AG09309 (cell line): Measurements from ENCODE around the gene GPR52.

Experiments
- DNase-seq: peaks from one replicate; pipeline ENCODE4 v3.0.0-alpha.2; 2010; ENCODE audit warnings: low read depth
- H3K4me3 ChIP-seq: 2 replicates; pipeline ENCODE4 v1.5.1; 2011; ENCODE audit warnings: mild to moderate bottlenecking, low read depth, low read length, moderate library complexity; ENCODE audit not compliant: control insufficient read depth
- CTCF ChIP-seq: IDR thresholded peaks from 2 replicates; pipeline ENCODE4 v1.5.1; 2011; ENCODE audit warnings: mild to moderate bottlenecking, low read depth, low read length, inconsistent platforms; ENCODE audit not compliant: insufficient read depth, control insufficient read depth; ENCODE audit errors: missing control alignments

Gene GPR52

GRCh38 chr1:174448531-174448883 lies 743 bp downstream of the GPR52 start:
- no peak for DNase-seq
- no peak overlapping the region for H3K4me3 ChIP-seq
- TF ChIP-seq CTCF, result no peak

- DNase-seq, result no peak
- TF ChIP-seq CTCF, result no peak
- no peak overlapping the region for H3K4me3 ChIP-seq
Measured at GRCh38 chr1:174448974-174449373, 1.2 kb downstream of the GPR52 start.

- no peak for DNase-seq
- TF ChIP-seq CTCF, result no peak
Measured at GRCh38 chr1:174451408-174451807, 3.6 kb downstream of the GPR52 start.

GRCh38 chr1:174465855-174466254 lies 18.1 kb downstream of the GPR52 start:
- TF ChIP-seq CTCF, result no peak
- no peak for DNase-seq
- H3K4me3 ChIP-seq, result no peak overlapping the region

More at GRCh38 chr1:174451408-174451807, 3.6 kb downstream of the GPR52 start:
- H3K4me3 ChIP-seq, result no peak overlapping the region

GRCh38 chr1:174466607-174467006 lies 18.8 kb downstream of the GPR52 start:
- no peak overlapping the region for H3K4me3 ChIP-seq
- no peak for TF ChIP-seq CTCF
- DNase-seq, result no peak

GRCh38 chr1:174469052-174469451 lies 21.3 kb downstream of the GPR52 start:
- DNase-seq, result no peak
- H3K4me3 ChIP-seq, result no peak overlapping the region
- TF ChIP-seq CTCF, result no peak

GRCh38 chr1:174469687-174470086 lies 21.9 kb downstream of the GPR52 start:
- no peak overlapping the region for H3K4me3 ChIP-seq
- TF ChIP-seq CTCF, result no peak
- no peak for DNase-seq
